GM18498 (cell line): Measurements from ENCODE around the gene PNMA6E.

Source experiments
- ATAC-seq: cut with Tn5 transposase; IDR thresholded peaks from one replicate; pipeline ENCODE4 v1.9.1; 2021; ENCODE audit warnings: mild to moderate bottlenecking, moderate library complexity; ENCODE audit not compliant: unreplicated experiment

PNMA6E gene

GRCh38 chrX:153361781-153362397, 39.3 kb downstream of the PNMA6E start:
- ATAC-seq = no peak

- ATAC-seq = no peak
These were observed 43.3 kb downstream of the PNMA6E start for GRCh38 chrX:153357877-153358276.

- ATAC-seq = no peak
These were observed 47.7 kb downstream of the PNMA6E start for GRCh38 chrX:153353416-153353815.

- no peak for ATAC-seq
These were observed 48.3 kb downstream of the PNMA6E start for GRCh38 chrX:153352858-153353257.

- ATAC-seq = no peak
These were observed 49.2 kb downstream of the PNMA6E start for GRCh38 chrX:153351981-153352380.

- no peak for ATAC-seq
These were observed 51.2 kb downstream of the PNMA6E start for GRCh38 chrX:153349952-153350351.

- no peak for ATAC-seq
These were observed 52.7 kb downstream of the PNMA6E start for GRCh38 chrX:153348421-153348820.

GRCh38 chrX:153347530-153347929, 53.6 kb downstream of the PNMA6E start:
- ATAC-seq = no peak
